Kidney epithelial cell (primary cell): ENCODE measurements around the gene PTRH2. TPM values are rescaled to one million over a fixed set of nuclear protein-coding genes. Genes with fewer than 3 reads are reported as not detected.

Experiments used
- DNase-seq: peaks from one replicate; pipeline ENCODE4 v3.0.0-alpha.2; 2010; ENCODE audit warnings: low read depth
- H3K27me3 ChIP-seq: 2 replicates; pipeline ENCODE4 v1.6.0; 2011; ENCODE audit warnings: low read length; ENCODE audit not compliant: control insufficient read depth, insufficient read depth
- H3K36me3 ChIP-seq: 2 replicates; pipeline ENCODE4 v1.5.1; 2011; ENCODE audit warnings: low read length; ENCODE audit not compliant: control insufficient read depth, insufficient read depth
- H3K4me3 ChIP-seq: 2 replicates; pipeline ENCODE4 v1.5.1; 2011; ENCODE audit warnings: low read depth, mild to moderate bottlenecking, control low read depth, low read length
- CTCF ChIP-seq: IDR thresholded peaks from 2 replicates; pipeline ENCODE4 v1.5.1; 2011; ENCODE audit warnings: mild to moderate bottlenecking, moderate library complexity, low read length, control low read depth, inconsistent platforms; ENCODE audit not compliant: insufficient read depth, poor library complexity, severe bottlenecking
- total RNA-seq: library from RNA; depleted of rRNA; stranded (reverse); fragments of >200 nt; gene quantifications from 2 replicates; pipeline ENCODE4 v1.2.3, GENCODE V29; 2015

PTRH2 gene
- total RNA-seq, 1 donor from 2014 or later, result 40.5 TPM

GRCh38 chr17:59649886-59650285 lies 57.3 kb downstream of the PTRH2 start:
- no peak for TF ChIP-seq CTCF
- DNase-seq, result no peak
- Histone ChIP-seq H3K36me3 (peaks cover 9% of the 10 kb centered on the region), H3K4me3 (no peak overlapping the region), H3K27me3 (no peaks in the 10 kb centered on the region)

Other genes with a start within 250 kb of the PTRH2 start
- 40.8 and 42.9 TPM in 2 replicates for gene DHX40, start 141.8 kb downstream of the PTRH2 start, total RNA-seq
- gene CLTC, start 87.5 kb downstream of the PTRH2 start, total RNA-seq, result 296 and 337 TPM in 2 replicates
- 171 and 224 TPM in 2 replicates for gene VMP1, start 224 bp upstream of the PTRH2 start, total RNA-seq
- gene TUBD1, start 185.5 kb upstream of the PTRH2 start, total RNA-seq, result 5.9 and 8.3 TPM in 2 replicates
- 19.2 and 19.8 TPM in 2 replicates for gene RPS6KB1, start 185.7 kb upstream of the PTRH2 start, total RNA-seq